Skeletal muscle satellite cell (primary cell): ENCODE measurements around the gene ADAMTS7.
"Not testable (repeated sequence)": the region's sequence is repeated elsewhere in the genome, so short reads cannot be mapped to it uniquely, and the experiment has no call there.

Experiments
- H3K27me3 ChIP-seq: 2 replicates; pipeline ENCODE4 v1.7.0; 2013; ENCODE audit warnings: low read length; ENCODE audit not compliant: control insufficient read depth, insufficient read depth
- H3K36me3 ChIP-seq: 2 replicates; pipeline ENCODE4 v1.7.0; 2013; ENCODE audit warnings: mild to moderate bottlenecking, control low read depth, low read length; ENCODE audit not compliant: insufficient read depth
- H3K4me1 ChIP-seq: 2 replicates; pipeline ENCODE4 v1.7.0; 2013; ENCODE audit warnings: low read length; ENCODE audit not compliant: control insufficient read depth, insufficient read depth
- H3K4me2 ChIP-seq: 2 replicates; pipeline ENCODE4 v1.7.0; 2013; ENCODE audit warnings: mild to moderate bottlenecking, low read length
- H3K4me3 ChIP-seq: 2 replicates; pipeline ENCODE4 v1.7.0; 2013; ENCODE audit warnings: low read length
- H3K9ac ChIP-seq: 2 replicates; pipeline ENCODE4 v1.7.0; 2013; ENCODE audit warnings: mild to moderate bottlenecking, low read depth, low read length, moderate library complexity
- H3K9me3 ChIP-seq: replicated peaks from 2 replicates; pipeline ENCODE4 v1.7.0; 2013; ENCODE audit warnings: mild to moderate bottlenecking, control low read depth, low read length

ADAMTS7 gene

DNA sequence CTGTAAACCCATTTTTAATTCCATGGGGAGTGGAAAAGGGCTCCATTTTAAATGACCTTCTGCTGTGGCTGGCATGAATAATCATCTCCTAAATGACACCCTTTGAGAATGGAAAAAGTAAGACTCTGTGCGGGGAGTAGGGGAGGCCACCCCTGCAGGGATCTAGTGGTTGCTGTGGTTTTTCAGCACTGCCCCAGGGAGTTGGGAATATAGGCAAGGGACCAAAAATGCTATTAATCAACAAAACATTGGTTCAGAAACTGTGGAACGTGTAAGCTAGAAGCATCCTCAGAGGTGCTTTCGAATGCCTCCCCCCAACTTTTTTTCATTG lies 30.1 kb upstream of the ADAMTS7 start:
- Histone ChIP-seq H3K9ac (no peak overlapping the region), H3K4me2 (no peak overlapping the region), H3K4me3 (no peak overlapping the region), H3K27me3 (no peaks in the 10 kb centered on the region), H3K9me3 (no peaks in the 10 kb centered on the region), H3K4me1 (peaks cover 9% of the 10 kb centered on the region), H3K36me3 (no peaks in the 10 kb centered on the region)

DNA sequence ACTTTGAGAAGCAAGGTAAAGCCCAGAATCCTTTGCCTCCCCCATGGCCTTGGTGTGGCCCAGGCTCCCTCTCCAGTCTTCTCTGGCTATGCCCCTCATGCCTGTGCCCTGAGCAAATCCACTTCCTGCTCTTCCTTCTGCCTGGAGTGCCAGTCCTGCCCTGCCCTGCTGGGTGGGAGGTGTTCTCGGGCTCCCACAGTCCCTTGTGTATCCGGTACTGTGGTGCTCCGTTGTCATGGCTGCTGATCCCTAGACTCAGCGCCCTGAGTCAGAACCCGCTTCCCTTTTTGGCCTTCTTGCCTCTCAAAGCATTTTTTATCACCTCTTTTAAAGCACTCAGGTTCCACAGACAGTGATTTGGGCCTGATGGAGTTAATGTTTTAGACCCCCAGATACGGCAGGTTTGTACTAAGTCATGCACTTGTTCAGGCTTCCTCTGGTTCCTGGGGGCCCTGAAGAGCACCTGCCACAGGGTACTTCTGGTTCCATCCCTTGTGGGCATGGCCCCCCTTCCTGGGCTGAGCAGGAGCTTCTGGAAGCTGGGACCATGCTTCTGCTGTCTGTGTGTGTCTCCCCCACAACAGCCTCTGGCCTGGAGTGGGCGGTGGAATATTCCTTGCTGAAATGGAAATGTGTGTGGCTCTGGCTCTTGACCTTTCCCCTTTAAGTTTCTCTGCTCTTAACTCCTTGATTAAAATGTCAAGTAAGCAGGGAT lies 29.6 kb upstream of the ADAMTS7 start:
- Histone ChIP-seq H3K36me3 (no peaks in the 10 kb centered on the region), H3K4me2 (no peak overlapping the region), H3K9me3 (no peaks in the 10 kb centered on the region), H3K4me3 (no peak overlapping the region), H3K27me3 (no peaks in the 10 kb centered on the region), H3K9ac (no peak overlapping the region), H3K4me1 (peaks cover 9% of the 10 kb centered on the region)

DNA sequence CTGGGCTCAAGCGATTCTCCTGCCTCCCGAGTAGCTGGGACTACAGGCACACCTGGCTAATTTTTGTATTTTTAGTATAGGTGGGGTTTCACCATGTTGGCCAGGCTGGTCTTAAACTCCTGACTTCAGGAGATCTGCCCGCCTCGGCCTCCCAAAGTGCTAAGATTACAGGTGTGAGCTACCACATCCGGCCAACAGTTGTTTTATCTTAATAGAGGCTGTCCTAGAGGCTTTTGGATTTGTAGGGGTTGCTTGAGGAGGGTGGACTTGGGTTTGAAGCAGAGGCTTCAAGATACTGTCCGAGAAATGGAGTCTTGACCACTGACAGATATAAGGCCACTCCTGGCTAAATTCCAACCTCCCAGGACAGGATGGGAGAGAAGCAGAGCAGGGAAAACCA lies 27.9 kb upstream of the ADAMTS7 start:
- H3K9ac ChIP-seq, H3K4me3 ChIP-seq, H3K27me3 ChIP-seq, H3K36me3 ChIP-seq, H3K4me2 ChIP-seq, H3K9me3 ChIP-seq, H3K4me1 ChIP-seq: not testable (repeated sequence)

DNA sequence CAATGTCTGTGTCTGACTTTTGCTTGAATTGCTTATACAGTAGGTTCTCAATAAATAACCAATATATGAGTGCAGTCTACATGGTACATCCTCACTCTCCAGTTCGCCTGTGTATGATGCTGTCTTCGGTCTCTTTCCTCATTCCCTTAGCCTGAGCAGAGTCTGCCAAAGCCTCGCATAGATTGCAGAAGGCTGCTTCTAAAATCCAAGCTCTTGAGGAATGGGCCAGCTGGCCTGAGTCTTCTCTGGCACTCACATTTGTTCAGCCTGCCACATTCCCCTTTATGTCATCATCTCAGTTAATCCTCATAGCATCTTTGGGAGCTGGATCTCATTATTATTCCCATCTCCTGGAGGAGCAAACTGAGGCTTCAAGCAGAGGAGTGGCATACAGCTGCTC lies 27.2 kb upstream of the ADAMTS7 start:
- Histone ChIP-seq H3K36me3 (no peaks in the 10 kb centered on the region), H3K27me3 (no peaks in the 10 kb centered on the region), H3K9ac (no peak overlapping the region), H3K4me3 (no peak overlapping the region), H3K4me1 (peaks cover 9% of the 10 kb centered on the region), H3K4me2 (no peak overlapping the region), H3K9me3 (no peaks in the 10 kb centered on the region)

DNA sequence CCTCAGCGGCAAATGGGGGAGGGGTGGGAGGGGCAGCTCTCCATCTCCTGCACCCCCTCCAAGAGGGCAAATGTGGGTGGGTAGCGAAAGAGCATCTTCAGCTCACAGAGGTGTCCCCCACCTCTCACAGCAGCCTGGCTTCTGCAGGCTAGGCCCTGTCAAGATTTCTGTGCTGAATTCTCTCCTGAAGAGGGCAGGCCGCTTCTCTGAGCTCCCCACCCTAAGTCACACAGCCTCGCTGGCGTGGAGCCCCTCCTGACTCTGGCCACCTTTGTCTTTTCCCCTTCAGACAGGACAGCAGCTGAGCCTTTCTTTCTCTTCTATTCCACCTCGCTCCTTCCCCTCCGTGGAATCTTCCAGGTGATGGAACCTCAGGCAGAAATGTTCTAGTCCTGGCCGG lies 26.3 kb upstream of the ADAMTS7 start:
- peaks cover 9% of the 10 kb centered on the region for H3K4me1 ChIP-seq
- H3K4me2 ChIP-seq, result no peak overlapping the region
- no peaks in the 10 kb centered on the region for H3K9me3 ChIP-seq
- H3K36me3 ChIP-seq, result no peaks in the 10 kb centered on the region
- no peaks in the 10 kb centered on the region for H3K27me3 ChIP-seq
- H3K9ac ChIP-seq, result no peak overlapping the region
- no peak overlapping the region for H3K4me3 ChIP-seq

DNA sequence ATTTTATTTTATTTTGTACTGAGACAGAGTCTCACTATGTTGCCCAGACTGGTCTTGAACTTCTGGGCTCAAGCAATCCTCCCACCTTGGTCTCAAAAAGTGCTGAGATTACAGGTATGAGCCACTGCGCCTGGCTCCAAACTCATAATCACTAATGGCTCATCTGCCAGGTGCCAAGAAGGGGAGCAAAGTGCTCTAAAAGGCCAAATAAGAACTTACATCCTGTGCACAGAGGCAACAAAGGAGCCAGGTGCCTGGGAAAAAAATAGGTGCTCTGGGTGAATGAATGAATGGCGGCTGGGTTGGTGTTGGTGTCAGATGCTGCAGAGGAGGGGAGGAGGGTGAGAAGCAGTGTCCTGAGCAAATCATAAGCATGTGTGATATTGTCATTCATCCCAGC lies 25.9 kb upstream of the ADAMTS7 start:
- Histone ChIP-seq H3K4me3 (no peak overlapping the region), H3K9ac (no peak overlapping the region), H3K4me2 (no peak overlapping the region), H3K4me1 (peaks cover 9% of the 10 kb centered on the region), H3K36me3 (no peaks in the 10 kb centered on the region), H3K9me3 (no peaks in the 10 kb centered on the region), H3K27me3 (no peaks in the 10 kb centered on the region)

DNA sequence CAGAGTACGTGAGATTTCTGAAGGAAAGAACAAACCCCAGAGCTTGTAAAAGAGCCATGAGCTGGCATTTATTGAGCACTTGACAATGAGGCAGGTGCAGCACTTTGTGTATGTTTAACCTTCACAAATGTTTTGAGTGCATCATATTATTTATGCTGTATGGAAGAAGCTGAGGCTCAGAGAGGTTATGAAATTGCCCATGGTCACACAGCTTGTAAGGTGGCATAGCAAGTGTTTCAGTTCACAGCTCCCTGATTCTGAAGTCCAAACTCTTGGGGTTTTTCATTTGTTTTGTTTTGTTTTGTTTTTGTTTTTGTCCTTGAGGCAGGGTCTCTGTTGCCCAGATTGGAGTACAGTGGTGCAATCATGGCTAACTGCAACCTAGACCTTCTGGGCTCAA lies 25.1 kb upstream of the ADAMTS7 start:
- Histone ChIP-seq H3K4me1 (peaks cover 9% of the 10 kb centered on the region), H3K9me3 (no peaks in the 10 kb centered on the region), H3K36me3 (no peaks in the 10 kb centered on the region), H3K9ac (no peak overlapping the region), H3K4me2 (no peak overlapping the region), H3K4me3 (no peak overlapping the region), H3K27me3 (no peaks in the 10 kb centered on the region)

DNA sequence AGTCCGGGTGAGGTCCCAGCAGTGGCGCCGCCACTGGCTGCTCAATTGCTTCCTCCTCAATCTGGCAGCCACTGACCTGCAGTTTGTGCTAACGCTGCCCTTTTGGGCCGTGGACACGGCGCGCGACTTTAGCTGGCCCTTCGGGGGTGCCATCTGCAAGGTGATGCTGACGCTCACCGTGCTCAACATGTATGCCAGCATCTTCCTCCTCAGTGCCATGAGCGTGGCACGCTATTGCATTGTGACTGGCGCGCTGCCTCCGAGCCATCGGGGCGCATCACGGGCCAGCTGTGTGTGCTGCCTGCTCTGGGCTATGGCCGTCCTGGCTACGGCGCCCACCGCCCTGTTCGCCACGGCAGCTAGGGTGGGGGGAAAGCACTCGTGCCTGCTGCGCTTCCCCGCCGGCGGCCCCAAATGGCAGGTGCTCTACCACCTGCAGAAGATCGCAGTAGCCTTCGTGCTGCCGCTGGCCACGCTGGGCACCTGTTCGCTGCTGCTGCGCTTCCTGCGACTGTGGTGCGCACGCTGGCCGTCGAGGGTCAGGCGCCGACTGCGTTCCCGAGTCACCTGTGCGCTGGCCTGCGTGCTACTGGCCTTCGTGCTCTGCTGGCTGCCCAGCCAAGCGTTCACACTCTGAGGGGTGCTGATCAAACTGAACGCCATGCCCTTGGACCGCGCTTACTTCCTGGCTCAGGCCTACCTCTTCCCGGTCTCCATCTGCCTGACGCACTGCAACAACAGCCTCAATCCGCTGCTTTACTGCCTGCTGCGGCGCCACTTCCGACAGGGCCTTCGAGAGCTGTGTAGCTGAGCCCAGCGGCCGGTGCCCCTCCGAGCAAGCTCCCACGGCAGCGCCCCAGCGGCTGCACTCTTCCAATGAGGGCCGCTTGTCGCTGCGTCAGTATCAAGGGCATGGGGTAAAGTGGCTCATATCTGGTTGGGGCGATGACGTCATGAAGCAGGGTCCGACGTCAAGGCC lies 20.3 kb upstream of the ADAMTS7 start:
- Histone ChIP-seq H3K9ac (no peak overlapping the region), H3K4me3 (no peak overlapping the region), H3K9me3 (no peaks in the 10 kb centered on the region), H3K4me2 (no peak overlapping the region), H3K4me1 (no peaks in the 10 kb centered on the region), H3K36me3 (no peaks in the 10 kb centered on the region), H3K27me3 (no peaks in the 10 kb centered on the region)

DNA sequence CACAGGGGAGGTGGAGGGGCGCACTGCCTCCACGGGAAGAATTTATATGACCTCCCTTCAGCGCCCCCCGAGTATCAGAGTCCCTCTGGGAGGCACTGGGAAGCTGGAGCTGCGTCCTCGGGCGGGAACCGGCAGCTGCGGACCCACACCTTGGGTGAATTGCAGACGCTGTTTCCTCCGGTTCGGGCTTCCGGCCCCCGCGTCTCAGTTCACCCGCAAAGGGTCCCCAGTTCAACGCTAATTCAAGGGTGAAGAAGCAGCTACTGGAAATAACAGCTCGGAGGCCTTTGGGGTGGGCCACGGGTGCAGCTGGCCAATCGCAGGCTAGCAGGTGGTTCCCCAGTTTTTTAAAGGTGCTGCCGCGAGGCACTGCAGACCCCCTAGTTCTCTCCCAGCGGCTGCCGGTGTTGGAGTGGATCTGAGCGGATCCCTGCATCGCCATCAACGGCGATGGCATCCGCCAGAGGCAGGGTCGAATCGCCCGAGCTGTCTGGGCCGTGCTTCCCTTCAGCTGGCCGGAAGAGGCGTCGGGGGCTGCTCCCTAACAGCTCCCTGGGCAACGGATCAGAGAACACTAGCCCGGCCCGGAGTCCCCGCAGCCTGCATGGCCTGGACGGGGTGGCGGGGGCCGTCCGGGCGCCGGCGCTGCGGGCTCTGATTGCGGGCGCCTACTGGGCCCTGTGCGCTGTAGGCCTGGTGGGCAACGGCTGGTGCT lies 19.4 kb upstream of the ADAMTS7 start:
- H3K9me3 ChIP-seq, result no peaks in the 10 kb centered on the region
- H3K4me3 ChIP-seq, result no peak overlapping the region
- H3K4me1 ChIP-seq, result no peaks in the 10 kb centered on the region
- no peaks in the 10 kb centered on the region for H3K36me3 ChIP-seq
- H3K9ac ChIP-seq, result no peak overlapping the region
- H3K4me2 ChIP-seq, result no peak overlapping the region
- no peaks in the 10 kb centered on the region for H3K27me3 ChIP-seq

DNA sequence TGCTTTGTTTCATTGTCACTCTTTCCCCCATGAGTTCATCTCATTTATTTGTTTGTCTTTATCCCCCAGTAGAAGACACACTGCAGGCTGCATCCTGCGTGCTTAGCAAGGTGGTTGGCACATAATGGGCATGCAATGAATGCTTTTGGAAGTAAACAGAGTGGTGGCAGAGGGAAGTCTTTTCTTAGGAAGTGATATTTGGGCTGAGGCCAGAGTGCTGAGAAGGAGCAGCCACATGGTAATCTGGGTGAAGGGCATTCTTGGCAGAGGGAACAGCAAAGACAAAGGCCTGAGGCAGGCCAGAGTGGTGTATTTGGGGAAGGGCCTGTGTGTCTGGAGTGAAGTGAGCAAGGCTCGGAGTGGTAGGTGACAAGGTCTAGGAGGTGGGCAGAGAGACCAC lies 17.7 kb upstream of the ADAMTS7 start:
- no peak overlapping the region for H3K4me3 ChIP-seq
- no peaks in the 10 kb centered on the region for H3K27me3 ChIP-seq
- H3K4me1 ChIP-seq, result no peaks in the 10 kb centered on the region
- H3K36me3 ChIP-seq, result no peaks in the 10 kb centered on the region
- H3K9ac ChIP-seq, result no peak overlapping the region
- H3K9me3 ChIP-seq, result no peaks in the 10 kb centered on the region
- H3K4me2 ChIP-seq, result no peak overlapping the region

DNA sequence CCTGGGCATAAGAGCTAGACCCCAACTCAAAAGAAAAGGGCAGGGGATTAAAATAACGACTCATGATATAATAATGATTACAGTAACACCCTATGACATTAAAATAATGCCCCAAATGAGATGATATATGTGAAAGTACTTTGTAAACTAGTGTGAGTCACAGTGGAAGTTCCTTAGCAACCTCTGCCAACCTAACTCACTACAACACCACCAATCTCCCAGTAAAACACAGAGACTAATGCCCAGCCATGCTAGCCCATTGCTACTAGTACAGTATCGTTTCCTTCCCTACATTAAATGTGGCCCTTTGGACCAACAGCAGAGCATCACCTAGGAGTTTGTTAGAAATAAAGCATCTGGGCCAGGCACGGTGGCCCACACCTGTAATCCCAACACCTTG lies 11.2 kb upstream of the ADAMTS7 start:
- Histone ChIP-seq H3K4me1 (no peaks in the 10 kb centered on the region), H3K27me3 (no peaks in the 10 kb centered on the region), H3K9me3 (no peaks in the 10 kb centered on the region), H3K4me3 (no peak overlapping the region), H3K4me2 (no peak overlapping the region), H3K36me3 (no peaks in the 10 kb centered on the region), H3K9ac (no peak overlapping the region)
